HCT116 (cell line): ENCODE data around the gene ZBTB2. TPM values are rescaled to one million over a fixed set of nuclear protein-coding genes. Genes with fewer than 3 reads are reported as not detected.
A peak's percentile ranks its signal among the peaks of the same experiment; 100 is the strongest.

Source experiments
- ATAC-seq: fragments of 200-7000 bp; cut with Tn5 transposase; 2 replicates; pipeline ENCODE4 v1.9.1; 2020; ENCODE audit warnings: mild to moderate bottlenecking, moderate library complexity
- BruUV-seq: library from RNA; stranded (reverse); fragments of 400-500 nt; replicated peaks from 2 replicates; lab custom pipeline; 2021; lab: Mats Ljungman, UMichigan
- CTCF ChIA-PET: fragments of 300-600 bp; sonication (Branson Sonifier 250); formaldehyde crosslinking; loops from one replicate; lab custom pipeline; 2021; ENCODE audit warnings: antibody characterized with exemption; lab: Charles Lee
- POLR2A ChIA-PET: fragments of 300-600, 350-600 bp; sonication (Branson Sonifier 250); formaldehyde crosslinking; loops from one replicate; lab custom pipeline; 2021; ENCODE audit warnings: antibody characterized with exemption; lab: Charles Lee
- RAD21 ChIA-PET, 2 experiments: fragments of 300-600 bp; sonication (Branson Sonifier 250); formaldehyde crosslinking; loops; one replicate each; lab custom pipeline; 2023; ENCODE audit warnings: low total read pairs in 2 of 2; ENCODE audit not compliant: uncharacterized antibody in 2 of 2, unreplicated experiment in 2 of 2, low non-redundant PET in 1 of 2; lab: Charles Lee
- DNase-seq: peaks from one replicate; pipeline ENCODE4 v3.0.0-alpha.2; 2010; ENCODE audit warnings: low read depth, low spot score
- H2AFZ ChIP-seq: fragments of 200-600 bp; shearing (Covaris generic), sonication (generic); 2 replicates; pipeline ENCODE4 v1.6.1; 2017; ENCODE audit warnings: low read depth, mixed run types, mixed read lengths, antibody characterized with exemption, low read length; ENCODE audit not compliant: poor library complexity, severe bottlenecking
- H3K27ac ChIP-seq: 2 replicates; pipeline ENCODE4 v1.5.1; 2012; ENCODE audit warnings: low read depth, low read length
- H3K27me3 ChIP-seq: fragments of 200-600 bp; sonication (generic); 2 replicates; pipeline ENCODE4 v1.6.1; 2016; ENCODE audit warnings: mixed run types, low read length, mixed read lengths; ENCODE audit not compliant: insufficient read depth
- H3K36me3 ChIP-seq, 2 experiments: fragments of 200-500 bp in 1 of 2; fragments of 200-600 bp in 1 of 2; sonication (Bioruptor generic) in 1 of 2; sonication (generic) in 1 of 2; 2 replicates each; pipeline versions ENCODE4 v1.5.1 to v1.6.1; 2014 to 2016; ENCODE audit warnings: low read length in 2 of 2, inconsistent platforms in 1 of 2, mixed read lengths in 1 of 2, mixed run types in 1 of 2; ENCODE audit not compliant: insufficient read depth in 2 of 2, control insufficient read depth in 1 of 2
- H3K4me1 ChIP-seq, 2 experiments: fragments of 200-600 bp in 1 of 2; sonication (generic) in 1 of 2; 2 replicates each; pipeline versions ENCODE4 v1.5.1 to v1.6.1; 2012 to 2017; ENCODE audit warnings: low read length in 2 of 2, inconsistent platforms in 1 of 2, mild to moderate bottlenecking in 1 of 2, mixed read lengths in 1 of 2, mixed run types in 1 of 2, moderate library complexity in 1 of 2; ENCODE audit not compliant: insufficient read depth in 2 of 2, control insufficient read depth in 1 of 2
- H3K4me2 ChIP-seq: fragments of 200-600 bp; sonication (generic); 2 replicates; pipeline ENCODE4 v1.6.1; 2017; ENCODE audit warnings: mixed run types, low read length, mixed read lengths
- H3K4me3 ChIP-seq, 2 experiments: fragments of 200-600 bp in 1 of 2; sonication (generic) in 1 of 2; replicated peaks in 1 of 2; 2 replicates each; pipeline ENCODE4 v1.5.1; 2011 to 2016; ENCODE audit warnings: low read length in 2 of 2, control low read depth in 1 of 2, low read depth in 1 of 2, mild to moderate bottlenecking in 1 of 2, mixed read lengths in 1 of 2, mixed run types in 1 of 2
- H3K79me2 ChIP-seq: fragments of 200-600 bp; sonication (generic); 2 replicates; pipeline ENCODE4 v1.6.1; 2017; ENCODE audit warnings: mild to moderate bottlenecking, mixed run types, low read length, moderate library complexity, mixed read lengths; ENCODE audit not compliant: insufficient read depth
- H3K9ac ChIP-seq: fragments of 200-600 bp; sonication (generic); 2 replicates; pipeline ENCODE4 v1.6.1; 2016; ENCODE audit warnings: low read length, mixed read lengths
- H3K9me2 ChIP-seq: fragments of 200-600 bp; sonication (generic), shearing (Covaris generic); 2 replicates; pipeline ENCODE4 v1.6.1; 2017; ENCODE audit warnings: mixed run types, mild to moderate bottlenecking, moderate library complexity; ENCODE audit not compliant: insufficient read depth
- H3K9me3 ChIP-seq, 2 experiments: fragments of 200-500 bp in 1 of 2; fragments of 200-600 bp in 1 of 2; sonication (Bioruptor generic) in 1 of 2; sonication (generic) in 1 of 2; 2 replicates each; pipeline ENCODE4 v1.6.1; 2014 to 2017; ENCODE audit warnings: low read length in 2 of 2, mixed read lengths in 2 of 2, inconsistent platforms in 1 of 2, low read depth in 1 of 2, mild to moderate bottlenecking in 1 of 2, mixed run types in 1 of 2, moderate library complexity in 1 of 2; ENCODE audit not compliant: control insufficient read depth in 1 of 2, insufficient read depth in 1 of 2
- H4K20me1 ChIP-seq: fragments of 200-600 bp; sonication (generic), shearing (Covaris generic); 2 replicates; pipeline ENCODE4 v1.6.1; 2017; ENCODE audit warnings: mixed run types, mild to moderate bottlenecking, moderate library complexity; ENCODE audit not compliant: insufficient read depth
- CEBPB ChIP-seq: IDR thresholded peaks from 2 replicates; pipeline ENCODE4 v1.6.1; 2012; ENCODE audit warnings: low read depth
- EGR1 ChIP-seq: IDR thresholded peaks from 2 replicates; pipeline ENCODE4 v1.6.1; 2012; ENCODE audit warnings: low read depth
- FOSL1 ChIP-seq: IDR thresholded peaks from 2 replicates; pipeline ENCODE4 v1.6.1; 2012; ENCODE audit warnings: low read depth
- POLR2A ChIP-seq: IDR thresholded peaks from 2 replicates; pipeline ENCODE4 v1.7.0; 2011; ENCODE audit warnings: borderline replicate concordance; ENCODE audit not compliant: insufficient read depth, insufficient read length; ENCODE audit errors: extremely low read depth
- POLR2AphosphoS5 ChIP-seq: IDR thresholded peaks from 2 replicates; pipeline ENCODE4 v1.6.1; 2011; ENCODE audit warnings: mild to moderate bottlenecking, low read depth, low read length, moderate library complexity
- SIN3A ChIP-seq: IDR thresholded peaks from 2 replicates; pipeline ENCODE4 v1.6.1; 2012; ENCODE audit warnings: low read depth
- SRF ChIP-seq: IDR thresholded peaks from 2 replicates; pipeline ENCODE4 v1.6.1; 2012; ENCODE audit warnings: low read depth
- ZNF274 ChIP-seq: fragments of 200-500 bp; sonication (Bioruptor generic); IDR thresholded peaks from 2 replicates; pipeline ENCODE4 v1.6.1; 2014; ENCODE audit warnings: mild to moderate bottlenecking, low read depth, low read length, inconsistent platforms
- intact Hi-C: fragments of 100-400 bp; cut with micrococcal nuclease; formaldehyde crosslinking; loops from 2 replicates; pipeline ENCODE4 v1.10.0; 2022
- total RNA-seq: library from RNA; stranded (reverse); gene quantifications from one replicate; pipeline ENCODE4 v1.2.1, GENCODE V29; 2021; ENCODE audit not compliant: unreplicated experiment

ZBTB2 gene
- total RNA-seq, 1 experiment from 2014 or later, result 12.5 TPM

DNA sequence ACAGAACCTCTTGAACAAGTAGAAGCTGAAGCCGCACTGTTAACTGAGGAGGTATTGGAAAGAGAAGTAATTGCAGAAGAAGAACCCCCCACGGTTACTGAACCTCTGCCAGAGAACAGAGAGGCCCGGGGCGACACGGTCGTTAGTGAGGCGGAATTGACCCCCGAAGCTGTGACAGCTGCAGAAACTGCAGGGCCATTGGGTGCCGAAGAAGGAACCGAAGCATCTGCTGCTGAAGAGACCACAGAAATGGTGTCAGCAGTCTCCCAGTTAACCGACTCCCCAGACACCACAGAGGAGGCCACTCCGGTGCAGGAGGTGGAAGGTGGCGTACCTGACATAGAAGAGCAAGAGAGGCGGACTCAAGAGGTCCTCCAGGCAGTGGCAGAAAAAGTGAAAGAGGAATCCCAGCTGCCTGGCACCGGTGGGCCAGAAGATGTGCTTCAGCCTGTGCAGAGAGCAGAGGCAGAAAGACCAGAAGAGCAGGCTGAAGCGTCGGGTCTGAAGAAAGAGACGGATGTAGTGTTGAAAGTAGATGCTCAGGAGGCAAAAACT, 40.1 kb downstream of the ZBTB2 start (continued):
- no peak for TF ChIP-seq ZNF274
- TF ChIP-seq SIN3A, result no peak

DNA sequence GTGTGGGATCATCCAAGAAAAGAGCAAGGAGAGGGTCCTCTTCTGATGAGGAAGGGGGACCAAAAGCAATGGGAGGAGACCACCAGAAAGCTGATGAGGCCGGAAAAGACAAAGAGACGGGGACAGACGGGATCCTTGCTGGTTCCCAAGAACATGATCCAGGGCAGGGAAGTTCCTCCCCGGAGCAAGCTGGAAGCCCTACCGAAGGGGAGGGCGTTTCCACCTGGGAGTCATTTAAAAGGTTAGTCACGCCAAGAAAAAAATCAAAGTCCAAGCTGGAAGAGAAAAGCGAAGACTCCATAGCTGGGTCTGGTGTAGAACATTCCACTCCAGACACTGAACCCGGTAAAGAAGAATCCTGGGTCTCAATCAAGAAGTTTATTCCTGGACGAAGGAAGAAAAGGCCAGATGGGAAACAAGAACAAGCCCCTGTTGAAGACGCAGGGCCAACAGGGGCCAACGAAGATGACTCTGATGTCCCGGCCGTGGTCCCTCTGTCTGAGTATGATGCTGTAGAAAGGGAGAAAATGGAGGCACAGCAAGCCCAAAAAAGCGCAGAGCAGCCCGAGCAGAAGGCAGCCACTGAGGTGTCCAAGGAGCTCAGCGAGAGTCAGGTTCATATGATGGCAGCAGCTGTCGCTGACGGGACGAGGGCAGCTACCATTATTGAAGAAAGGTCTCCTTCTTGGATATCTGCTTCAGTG, 40.8 kb downstream of the ZBTB2 start:
- Histone ChIP-seq H3K4me2 (no peak overlapping the region), H3K4me3 (no peak overlapping the region), H3K9me3 (no peaks in the 10 kb centered on the region), H3K4me1 (peaks cover 0 to 17% of the 10 kb centered on the region in 2 experiments; a peak in 1 of 4 replicates)
- BruUV-seq, result no TSS peak
- ChIA-PET POLR2A (no interaction called here), CTCF (no interaction called here)
- ATAC-seq, result no peak
- intact Hi-C loops, result no loop called here
- TF ChIP-seq FOSL1, result no peak
- no peak for TF ChIP-seq EGR1
- no peak for TF ChIP-seq SRF
- peak; percentile 4; the same call in 1 of the 2 replicates for TF ChIP-seq POLR2AphosphoS5
- TF ChIP-seq CEBPB, result no peak
- TF ChIP-seq POLR2A, result no peak
- 0 out of 2 replicates have a peak, but pooled peaks have one; percentile 16 for TF ChIP-seq SIN3A
- TF ChIP-seq, all 23 proteins: peak for 2
- peaks cover 93% of the 10 kb centered on the region for H3K79me2 ChIP-seq
- DNase-seq, result no peak
- H3K36me3 ChIP-seq, result peaks cover 33 to 82% of the 10 kb centered on the region in 2 experiments
- no peaks in the 10 kb centered on the region for H3K27me3 ChIP-seq
- no peak overlapping the region for H2AFZ ChIP-seq
- RAD21 ChIA-PET, result no interaction called here
- peaks cover 69% of the 10 kb centered on the region for H4K20me1 ChIP-seq
- no peaks in the 10 kb centered on the region for H3K9me2 ChIP-seq
- H3K27ac ChIP-seq, result no peak overlapping the region
- no peak overlapping the region for H3K9ac ChIP-seq
